SKM-1 treated with dmso at 0.1 percent for 144 hours (cell line): ENCODE results near the gene GSC.

Experiments used
- DNase-seq: peaks from one replicate; lab custom pipeline; 2025; ENCODE audit not compliant: unreplicated experiment; lab: John Stamatoyannopoulos, UW

GSC gene

DNA sequence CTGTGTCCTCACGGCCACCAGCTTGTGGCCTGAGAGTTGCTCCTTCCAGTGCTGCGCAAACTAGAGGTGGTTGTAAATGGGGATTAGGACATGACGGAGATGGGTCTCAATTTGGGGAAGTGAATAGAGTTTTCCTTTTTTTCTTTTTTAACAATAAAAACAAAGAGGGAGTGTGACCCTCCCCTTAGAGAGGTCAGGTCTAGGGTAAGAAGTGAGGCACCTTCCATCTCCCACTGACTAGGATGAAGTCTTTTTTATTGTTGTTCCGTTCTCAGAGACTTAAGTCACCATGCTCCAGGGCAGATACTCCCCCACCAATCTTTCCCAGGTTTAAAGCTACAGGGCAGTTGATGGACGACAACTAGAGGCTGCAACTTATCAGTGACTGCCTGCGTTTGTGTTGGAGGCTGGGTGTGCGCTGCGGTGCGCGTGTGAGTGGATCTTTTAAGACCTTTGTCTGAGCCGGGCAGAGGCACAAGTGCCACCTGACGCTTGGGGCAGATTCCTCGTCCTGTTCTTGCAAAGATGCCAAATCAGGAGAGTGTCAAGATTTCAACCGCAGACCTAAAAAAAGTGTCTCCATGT lies 2.1 kb upstream of the GSC start:
- no peak for DNase-seq

- DNase-seq: no peak
Measured at GRCh38 chr14:94771158-94771905, 1.4 kb upstream of the GSC start.

DNA sequence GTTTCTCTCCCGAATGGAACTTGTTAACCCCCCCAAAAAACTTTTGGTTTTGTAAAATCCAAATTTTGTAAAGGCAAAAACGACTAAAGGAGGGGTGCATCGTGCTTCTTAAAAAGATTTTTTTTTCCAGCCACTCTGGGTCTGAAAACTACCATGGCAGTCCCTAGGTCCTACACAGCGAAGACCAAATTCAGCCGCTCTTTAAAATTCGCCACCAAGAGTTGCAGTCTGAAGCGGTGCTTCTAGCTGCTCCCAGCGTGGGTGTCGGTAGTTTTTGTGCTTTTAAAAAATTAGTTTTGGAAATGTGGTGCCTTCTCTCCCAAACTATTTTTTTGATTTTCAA lies 873 bp upstream of the GSC start:
- DNase-seq: no peak

DNA sequence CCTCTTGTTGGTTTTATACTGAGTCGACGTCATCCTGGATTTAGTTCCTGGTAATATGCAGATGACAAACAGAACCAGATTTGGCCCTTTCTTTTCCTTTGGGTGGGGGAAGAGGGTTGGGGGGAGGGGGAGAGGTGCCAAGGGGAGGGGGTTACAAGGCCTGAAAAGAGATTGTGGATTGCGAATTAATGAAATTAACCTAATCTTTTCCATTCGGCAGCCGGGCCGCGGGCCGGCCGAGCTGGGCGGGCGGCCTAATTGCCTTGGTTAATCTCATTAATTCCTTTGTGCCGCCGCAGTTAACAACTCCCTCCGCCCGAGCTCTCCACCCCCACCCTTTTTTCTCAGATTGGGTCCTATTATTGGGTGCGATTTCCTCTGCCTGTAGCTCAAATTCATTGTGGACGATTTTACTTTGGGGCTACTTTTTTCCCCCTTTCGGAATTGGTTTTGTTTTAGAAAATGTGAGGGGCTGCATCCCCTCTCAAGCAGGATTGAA lies 387 bp upstream of the GSC start:
- no peak for DNase-seq

GRCh38 chr14:94768521-94769390 lies 1.2 kb downstream of the GSC start:
- no peak for DNase-seq

DNA sequence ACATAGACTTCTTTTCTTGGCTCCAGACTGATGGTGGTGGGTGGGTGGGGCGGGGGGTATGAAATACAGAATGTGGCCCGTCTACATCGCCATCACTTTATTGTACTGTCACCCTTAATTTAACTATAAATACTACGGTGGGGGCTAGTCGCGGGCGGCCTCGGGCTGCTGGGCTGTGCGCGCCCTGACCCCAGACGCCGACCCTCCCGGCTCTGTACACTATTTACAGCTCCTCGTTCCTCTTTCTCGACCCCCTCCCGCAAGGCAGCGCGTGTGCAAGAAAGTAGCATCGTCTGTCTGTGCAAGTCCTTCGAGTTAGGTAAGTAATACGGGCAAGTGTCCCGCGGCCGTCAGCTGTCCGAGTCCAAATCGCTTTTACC lies 1.8 kb downstream of the GSC start:
- no peak for DNase-seq

DNA sequence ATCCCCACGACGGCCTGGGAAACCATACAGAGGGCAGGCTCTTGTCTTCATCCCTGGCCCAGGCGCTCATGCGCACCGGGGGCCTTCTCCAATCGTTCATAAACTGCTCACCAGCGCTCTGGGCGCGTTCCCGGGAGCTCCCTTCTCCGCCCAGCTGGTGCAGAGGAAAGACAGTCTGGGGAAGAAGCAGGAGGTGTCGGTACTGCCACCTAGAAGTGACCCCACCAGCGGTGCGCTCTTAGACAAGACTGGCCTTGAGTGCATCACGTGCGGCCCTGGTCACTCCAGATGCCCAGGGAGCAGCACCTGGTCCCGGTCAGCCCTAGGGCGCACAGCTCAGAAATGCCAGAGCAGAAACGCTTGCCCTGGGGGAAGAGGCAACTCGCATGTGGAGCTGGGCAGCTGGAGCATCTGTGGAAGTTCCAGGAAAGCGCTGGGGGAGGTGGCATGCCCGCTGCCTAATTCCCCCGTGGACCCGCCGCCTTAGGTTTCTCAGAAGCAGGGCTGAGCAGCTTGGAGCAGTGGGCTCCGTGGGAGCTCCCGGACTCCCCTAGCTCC lies 2.5 kb downstream of the GSC start:
- no peak for DNase-seq

GRCh38 chr14:94764573-94764972 lies 5.3 kb downstream of the GSC start:
- DNase-seq: no peak

DNA sequence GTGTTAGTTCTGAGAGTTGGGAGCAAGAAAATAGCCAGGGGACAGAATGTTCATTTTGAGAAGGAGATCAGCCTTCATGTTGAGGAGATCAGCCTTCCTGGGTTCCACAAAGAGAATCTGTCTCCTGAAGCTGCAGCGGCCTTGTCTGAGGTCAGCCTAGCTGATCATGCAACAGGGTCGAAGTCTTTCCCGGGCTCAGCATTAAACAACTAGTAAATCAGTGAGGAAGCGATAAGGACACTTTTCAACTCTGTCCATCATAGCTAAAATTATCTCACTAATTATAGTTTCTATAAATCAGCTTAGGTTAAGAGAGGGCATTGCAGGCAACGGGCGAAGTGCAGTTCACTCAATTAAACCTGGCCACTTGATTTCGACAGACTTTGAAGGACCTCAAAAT lies 7.5 kb downstream of the GSC start:
- no peak for DNase-seq

GRCh38 chr14:94761997-94762377 lies 7.9 kb downstream of the GSC start:
- DNase-seq: no peak

GRCh38 chr14:94761348-94761996 lies 8.4 kb downstream of the GSC start:
- no peak for DNase-seq

DNA sequence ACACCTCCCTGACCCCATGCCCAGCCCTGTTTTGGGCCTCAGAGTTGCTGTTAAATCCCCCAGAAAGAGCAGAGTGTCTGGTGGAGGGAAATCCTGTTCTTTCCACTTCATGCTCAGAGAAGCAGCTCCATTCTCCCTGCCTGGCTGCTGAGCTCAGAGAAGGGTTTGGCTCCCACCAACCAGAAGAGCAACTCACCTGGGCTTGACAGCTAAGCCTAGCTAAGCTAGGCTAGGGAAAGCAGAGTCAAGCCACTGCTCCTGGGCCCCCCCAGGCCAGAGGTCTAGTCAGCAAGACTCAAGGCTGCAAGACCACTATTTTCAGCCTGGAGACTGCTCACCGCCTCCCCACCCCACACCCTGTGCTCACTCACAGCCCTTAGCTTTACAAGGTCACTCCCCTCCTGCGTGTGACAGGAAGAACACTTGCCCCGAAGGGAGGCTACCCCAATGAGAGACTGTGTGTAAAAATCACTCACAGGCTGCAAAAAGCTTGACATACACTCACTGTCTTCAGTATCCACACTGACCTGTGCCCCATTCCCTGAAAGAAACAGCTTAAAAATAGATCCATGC lies 13.5 kb downstream of the GSC start:
- DNase-seq: no peak

GRCh38 chr14:94754391-94754942 lies 15.4 kb downstream of the GSC start:
- DNase-seq: no peak

DNA sequence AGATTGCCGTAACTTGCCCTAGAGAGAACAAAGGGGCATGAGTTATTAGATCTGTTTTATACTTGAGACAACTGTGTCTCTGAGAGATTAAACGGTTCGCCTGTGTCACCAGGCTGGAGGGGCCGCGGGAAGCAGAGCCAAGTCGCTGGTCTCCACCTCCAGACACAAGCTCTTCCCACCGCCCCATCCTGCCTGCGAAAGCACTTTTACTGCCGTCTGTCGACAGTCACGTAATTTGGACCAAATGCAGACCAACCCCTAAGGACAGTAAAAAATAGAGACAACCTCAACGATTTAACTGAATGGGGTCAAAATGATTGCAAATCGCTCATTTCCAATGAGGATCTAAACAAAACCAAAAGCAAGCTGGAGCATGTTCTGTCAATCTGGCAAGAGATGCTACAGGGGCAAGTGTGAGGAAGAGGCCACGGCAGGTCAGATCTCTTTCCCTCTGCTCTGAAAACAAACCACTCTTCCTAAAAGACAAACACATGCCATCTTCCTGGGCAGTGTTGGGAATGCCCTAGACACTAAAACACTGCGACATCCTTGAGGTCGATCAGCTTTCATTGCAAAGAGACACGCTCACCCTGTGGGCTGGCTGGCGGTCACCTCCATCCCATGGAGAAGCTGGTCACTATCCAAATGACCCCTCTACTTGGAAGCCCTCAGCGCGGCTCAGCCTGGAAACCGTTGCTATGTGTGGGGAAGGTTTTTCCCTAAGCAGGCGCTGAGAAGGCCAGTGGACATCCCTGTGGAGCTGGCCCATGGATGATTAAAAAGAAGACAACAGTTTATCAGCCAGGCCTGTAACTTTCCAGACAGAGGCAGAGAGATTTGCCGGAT lies 17.1 kb downstream of the GSC start:
- no peak for DNase-seq

DNA sequence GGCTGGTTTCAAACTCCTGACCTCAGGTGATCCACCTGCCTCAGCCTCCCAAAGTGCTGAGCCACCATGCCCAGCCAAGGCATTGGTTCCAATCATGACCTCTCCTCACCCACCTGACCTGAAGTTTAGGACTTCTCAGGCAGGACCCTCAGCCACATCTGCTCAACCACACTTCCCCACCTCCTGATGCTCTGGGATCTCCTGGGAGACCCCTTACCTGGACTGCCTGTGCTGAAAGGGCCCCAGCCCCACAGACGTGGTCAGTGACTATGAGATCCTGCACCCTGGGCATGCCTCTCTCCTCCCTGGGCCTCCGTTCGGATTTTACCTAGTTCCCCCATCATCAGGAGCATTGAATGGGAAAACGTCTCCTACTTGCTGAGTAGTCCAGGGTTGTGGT lies 18.0 kb downstream of the GSC start:
- DNase-seq: no peak

- DNase-seq: no peak
Measured at GRCh38 chr14:94751321-94751720, 18.6 kb downstream of the GSC start.

- DNase-seq: no peak
Measured at GRCh38 chr14:94750371-94750770, 19.5 kb downstream of the GSC start.

GRCh38 chr14:94748667-94749347 lies 21.1 kb downstream of the GSC start:
- no peak for DNase-seq

DNA sequence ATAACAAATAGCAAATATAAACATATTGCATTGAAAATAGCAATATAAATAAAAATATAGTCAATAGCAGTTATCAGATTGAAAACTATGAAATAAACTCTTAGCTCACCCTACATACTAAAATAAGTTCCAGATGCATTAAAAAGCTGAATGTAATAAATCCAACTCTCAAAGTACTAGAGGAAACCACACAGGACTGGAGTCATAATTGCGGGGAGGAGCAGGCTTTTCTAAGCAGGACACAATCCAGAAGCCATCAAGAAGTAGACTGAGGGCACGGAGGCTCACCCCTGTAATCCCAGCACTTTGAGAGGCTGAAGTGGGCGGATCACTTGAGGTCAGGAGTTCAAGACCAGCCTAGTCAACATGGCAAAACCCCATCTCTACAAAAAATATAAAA lies 22.2 kb downstream of the GSC start:
- no peak for DNase-seq
